K562 (cell line): Measurements from ENCODE around the gene IZUMO4. TPM values are rescaled to one million over a fixed set of nuclear protein-coding genes. Genes with fewer than 3 reads are reported as not detected.
A peak's percentile ranks its signal among the peaks of the same experiment; 100 is the strongest.

Experiments
- ADNP ChIP-seq: fragments of 200-800 bp; sonication (Bioruptor generic); IDR thresholded peaks from 2 replicates; pipeline ENCODE4 v1.6.1; 2016; ENCODE audit warnings: missing genetic modification characterization, missing compliant biosample characterization
- ARHGAP35 ChIP-seq: fragments of 450-650 bp; IDR thresholded peaks from 2 replicates; pipeline ENCODE4 v1.6.1; 2018; ENCODE audit not compliant: partially characterized antibody
- CBX3 ChIP-seq, 2 experiments: IDR thresholded peaks; 1 replicate in 1 of 2; 2 replicates in 1 of 2; pipeline ENCODE4 v1.6.1; 2012; ENCODE audit warnings: inconsistent platforms in 2 of 2, low read length in 2 of 2, borderline replicate concordance in 1 of 2, control low read depth in 1 of 2
- DIDO1 ChIP-seq: fragments of 450-650 bp; IDR thresholded peaks from 2 replicates; pipeline ENCODE4 v1.6.1; 2016; ENCODE audit warnings: low read depth, missing biosample characterization, missing genetic modification characterization
- E2F4 ChIP-seq: sonication (generic); formaldehyde crosslinking; IDR thresholded peaks from 2 replicates; pipeline ENCODE4 v1.8.0; 2022; ENCODE audit warnings: mild to moderate bottlenecking, low read depth, missing genetic modification reagents
- HNRNPH1 ChIP-seq: fragments of 200-400 bp; formaldehyde crosslinking; optimal IDR thresholded peaks from 2 replicates; pipeline ENCODE3; 2017; ENCODE audit warnings: low read depth, mild to moderate bottlenecking, low read length, moderate library complexity
- JUNB ChIP-seq: fragments of 450-650 bp; formaldehyde crosslinking; conservative IDR thresholded peaks from 2 replicates; pipeline ENCODE4 v1.4.0; 2020; ENCODE audit warnings: mild to moderate bottlenecking
- MAZ ChIP-seq, 2 experiments: fragments of 450-650 bp in 1 of 2; sonication (generic) in 1 of 2; formaldehyde crosslinking; IDR thresholded peaks in 1 of 2; conservative IDR thresholded peaks in 1 of 2; 2 replicates each; pipeline versions ENCODE4 v1.4.0 to v1.5.0; 2020; ENCODE audit warnings: mild to moderate bottlenecking in 1 of 2, missing genetic modification reagents in 1 of 2
- MCM5 ChIP-seq: fragments of 450-650 bp; IDR thresholded peaks from 2 replicates; pipeline ENCODE4 v1.6.1; 2016; ENCODE audit warnings: low read depth
- POLR2AphosphoS5 ChIP-seq: IDR thresholded peaks from 2 replicates; pipeline ENCODE4 v1.6.1; 2011; ENCODE audit warnings: mild to moderate bottlenecking, low read depth, low read length, moderate library complexity; ENCODE audit not compliant: control insufficient read depth, insufficient read depth
- SMARCE1 ChIP-seq: fragments of 450-650 bp; IDR thresholded peaks from 2 replicates; pipeline ENCODE4 v1.7.1; 2016; ENCODE audit warnings: mild to moderate bottlenecking
- TCF15 ChIP-seq: fragments of 250-450 bp; sonication (Bioruptor Pico); IDR thresholded peaks from 2 replicates; pipeline ENCODE4 v1.8.0; 2022; ENCODE audit warnings: moderate library complexity, mild to moderate bottlenecking, inconsistent platforms
- TCF7 ChIP-seq: sonication (generic); IDR thresholded peaks from 2 replicates; pipeline ENCODE4 v1.6.1; 2016; ENCODE audit warnings: antibody characterized with exemption, borderline replicate concordance
- TRIM28 ChIP-seq: fragments of 450-650 bp; IDR thresholded peaks from 2 replicates; pipeline ENCODE4 v1.6.1; 2017
- ZBTB11 ChIP-seq, 3 experiments: fragments of 200-800 bp in 1 of 3; fragments of 250-450 bp in 1 of 3; fragments of 450-650 bp in 1 of 3; sonication (Bioruptor Pico) in 1 of 3; sonication (Bioruptor generic) in 1 of 3; formaldehyde crosslinking in 1 of 3; IDR thresholded peaks; 2 replicates each; pipeline versions ENCODE4 v1.6.1 to v1.8.0; 2016 to 2022; ENCODE audit warnings: mild to moderate bottlenecking in 2 of 3, missing genetic modification characterization in 2 of 3, missing compliant biosample characterization in 1 of 3, moderate library complexity in 1 of 3
- ZBTB7A ChIP-seq: IDR thresholded peaks from 2 replicates; pipeline ENCODE4 v1.6.1; 2011; ENCODE audit warnings: low read depth, mild to moderate bottlenecking, low read length, moderate library complexity, borderline replicate concordance; ENCODE audit not compliant: control insufficient read depth
- ZNF12 ChIP-seq: sonication (generic); formaldehyde crosslinking; IDR thresholded peaks from 2 replicates; pipeline ENCODE4 v1.4.0; 2020; ENCODE audit warnings: mild to moderate bottlenecking, missing genetic modification reagents
- ZNF140 ChIP-seq: fragments of 250-450 bp; sonication (Bioruptor Pico); IDR thresholded peaks from 2 replicates; pipeline ENCODE4 v1.8.0; 2021; ENCODE audit warnings: moderate library complexity, mild to moderate bottlenecking, inconsistent platforms
- polyA plus RNA-seq, 8 experiments: library from polyadenylated mRNA; depleted of rRNA in 4 of 8; stranded (reverse) in 5 of 8; unstranded in 3 of 8; fragments of >200 nt; fragmentation: Nextera tagmentation in 2 of 8; fragmentation: Illumina TruSeq in 1 of 8; extraction: Ambion mirVana in 2 of 8; extraction: Trizol in 1 of 8; gene quantifications; 2 replicates each; pipeline versions ENCODE4 v1.2.1 to v1.2.3, GENCODE V29; 2011 to 2014; ENCODE audit warnings: inconsistent platforms in 1 of 8, missing spikeins in 1 of 8
- total RNA-seq, 7 experiments: library from RNA; depleted of rRNA in 6 of 7; stranded (reverse); fragments of >200 nt in 6 of 7; fragmentation: Illumina TruSeq in 2 of 7; extraction: Trizol in 2 of 7; gene quantifications; 2 replicates each; pipeline versions ENCODE4 v1.2.1 to v1.2.3, GENCODE V29; 2011 to 2021; ENCODE audit warnings: low replicate concordance in 1 of 7

The IZUMO4 gene
- total and polyA plus RNA-seq, 9 of the 15 experiments (the other 6 are each of a cell fraction or from before 2014, with no cell fraction given): 0.07 to 3.9 (median 1.2) TPM

- TF ChIP-seq POLR2AphosphoS5 (peak; percentile 50), MCM5 (no peak), CBX3 (IDR thresholded peaks at IDR 0.05; ENCODE audit: borderline replicate concordance in 1 of 2, low read length in 2 of 2) (peak in 1 of 2 experiments; percentile 50; a peak in 2 of 3 replicates), HNRNPH1 (no peak), ZNF140 (CRISPR knock-in tag) (peak; percentile 9; the same call in 1 of the 2 replicates), ZNF12 (CRISPR knock-in tag) (peak; percentile 63; the same call in 1 of the 2 replicates), DIDO1 (no peak), ARHGAP35 (no peak), JUNB (no peak; the same call in 1 of the 2 replicates), TCF15 (CRISPR knock-in tag) (no peak), SMARCE1 (peak; percentile 81; the same call in 1 of the 2 replicates), TRIM28 (peak; percentile 46; the same call in 1 of the 2 replicates), TCF7 (0 out of 2 replicates have a peak, but pooled peaks have one; percentile 36), MAZ (CRISPR knock-in tag; conservative IDR thresholded peaks at IDR 0.05 in 1 of 2, IDR thresholded peaks at IDR 0.05 in 1 of 2) (peak; percentile 95), E2F4 (CRISPR knock-in tag) (no peak), ADNP (tag) (peak; percentile 35; the same call in 1 of the 2 replicates), ZBTB7A (peak; percentile 97), ZBTB11 (CRISPR knock-in tag; IDR thresholded peaks at IDR 0.05) (peak in 1 of 3 experiments; percentile 35; a peak in 1 of 6 replicates)
Measured at GRCh38 chr19:2059422-2060201, 37.1 kb upstream of the IZUMO4 start (continued).
